ENCODE data around the gene KCNK4.

KCNK4 gene

GRCh38 chr11:64269540-64270220, 21.4 kb upstream of the KCNK4 start:
- H3K4me3 ChIP-seq = peak overlapping the region; percentile 85
- TF ChIP-seq CTCF (IDR thresholded peaks at IDR 0.05) = no peak
- peak; percentile 99 for DNase-seq (ENCODE audit: low spot score)
- H3K27ac ChIP-seq = peak overlapping the region; percentile 85 to 98

GRCh38 chr11:64275031-64275800, 15.9 kb upstream of the KCNK4 start:
- H3K4me3 ChIP-seq = no peak overlapping the region
- DNase-seq (ENCODE audit: low spot score) = no peak
- TF ChIP-seq CTCF (IDR thresholded peaks at IDR 0.05) = no peak
- H3K27ac ChIP-seq = no peak overlapping the region

GRCh38 chr11:64275841-64276240, 15.3 kb upstream of the KCNK4 start:
- no peak for DNase-seq (ENCODE audit: low spot score)
- Histone ChIP-seq H3K4me3 (no peak overlapping the region), H3K27ac (no peak overlapping the region)
- no peak for TF ChIP-seq CTCF (IDR thresholded peaks at IDR 0.05)

GRCh38 chr11:64276653-64277431, 14.3 kb upstream of the KCNK4 start:
- H3K4me3 ChIP-seq = no peak overlapping the region
- no peak overlapping the region for H3K27ac ChIP-seq
- DNase-seq (ENCODE audit: low spot score) = no peak

GRCh38 chr11:64278576-64279190, 12.4 kb upstream of the KCNK4 start:
- no peak for DNase-seq (ENCODE audit: low spot score)
- no peak overlapping the region for H3K27ac ChIP-seq
- no peak overlapping the region for H3K4me3 ChIP-seq
- no peak for TF ChIP-seq CTCF (IDR thresholded peaks at IDR 0.05)

More at GRCh38 chr11:64276653-64277431, 14.3 kb upstream of the KCNK4 start:
- no peak for TF ChIP-seq CTCF (IDR thresholded peaks at IDR 0.05)

GRCh38 chr11:64281957-64282770, 8.9 kb upstream of the KCNK4 start:
- Histone ChIP-seq H3K27ac (no peak overlapping the region), H3K4me3 (no peak overlapping the region)
- TF ChIP-seq CTCF (IDR thresholded peaks at IDR 0.05) = no peak
- DNase-seq (ENCODE audit: low spot score) = no peak
